GM04503 (cell line): ENCODE data around the gene RNU1-3.
A peak's percentile ranks its signal among the peaks of the same experiment; 100 is the strongest.
"Not testable (repeated sequence)": the region's sequence is repeated elsewhere in the genome, so short reads cannot be mapped to it uniquely, and the experiment has no call there.

Source experiments
- DNase-seq: peaks from one replicate; pipeline ENCODE4 v3.0.0-alpha.2; 2012; ENCODE audit warnings: low read depth

RNU1-3 gene

GRCh38 chr1:16636551-16637195, 30.1 kb downstream of the RNU1-3 start:
- DNase-seq, result not testable (repeated sequence)

- not testable (repeated sequence) for DNase-seq
Observed at GRCh38 chr1:16635959-16636358, 30.8 kb downstream of the RNU1-3 start.

GRCh38 chr1:16633540-16634282, 33.0 kb downstream of the RNU1-3 start:
- DNase-seq, result not testable (repeated sequence)

- DNase-seq, result not testable (repeated sequence)
Observed at GRCh38 chr1:16632044-16632850, 34.5 kb downstream of the RNU1-3 start.

- no peak for DNase-seq
Observed at GRCh38 chr1:16631248-16632043, 35.3 kb downstream of the RNU1-3 start.

- DNase-seq, result no peak
Observed at GRCh38 chr1:16630661-16631247, 36.0 kb downstream of the RNU1-3 start.

- not testable (repeated sequence) for DNase-seq
Observed at GRCh38 chr1:16629916-16630530, 36.7 kb downstream of the RNU1-3 start.

GRCh38 chr1:16628361-16629111, 38.2 kb downstream of the RNU1-3 start:
- DNase-seq, result no peak

- DNase-seq, result not testable (repeated sequence)
Observed at GRCh38 chr1:16626409-16626983, 40.3 kb downstream of the RNU1-3 start.

- DNase-seq, result no peak
Observed at GRCh38 chr1:16625497-16626408, 41.0 kb downstream of the RNU1-3 start.

GRCh38 chr1:16623812-16624719, 42.7 kb downstream of the RNU1-3 start:
- DNase-seq, result not testable (repeated sequence)

GRCh38 chr1:16623337-16623736, 43.4 kb downstream of the RNU1-3 start:
- DNase-seq, result peak; percentile 81

GRCh38 chr1:16621681-16622315, 45.0 kb downstream of the RNU1-3 start:
- not testable (repeated sequence) for DNase-seq

GRCh38 chr1:16621300-16621658, 45.5 kb downstream of the RNU1-3 start:
- no peak for DNase-seq

- DNase-seq, result not testable (repeated sequence)
Observed at GRCh38 chr1:16619803-16620501, 46.8 kb downstream of the RNU1-3 start.

GRCh38 chr1:16618719-16619118, 48.0 kb downstream of the RNU1-3 start:
- no peak for DNase-seq
